RWPE2 (cell line): Measurements from ENCODE around the gene CADM2.

ENCODE experiments used
- ATAC-seq: fragments of 200-7000 bp; cut with Tn5 transposase; 3 replicates; pipeline ENCODE4 v1.9.1; 2021; ENCODE audit warnings: low read depth
- DNase-seq: peaks from one replicate; pipeline ENCODE4 v3.0.0-alpha.2; 2020; ENCODE audit warnings: low spot score
- H3K27ac ChIP-seq: fragments of 450-650 bp; 2 replicates; pipeline ENCODE4 v1.5.1; 2017; ENCODE audit warnings: mild to moderate bottlenecking; ENCODE audit not compliant: poor library complexity, severe bottlenecking
- H3K27me3 ChIP-seq: fragments of 250-450 bp; sonication (Bioruptor Pico); 2 replicates; pipeline ENCODE4 v1.5.1; 2021; ENCODE audit warnings: mild to moderate bottlenecking, moderate library complexity; ENCODE audit not compliant: insufficient read depth, poor library complexity, severe bottlenecking
- H3K36me3 ChIP-seq: fragments of 250-450 bp; sonication (Bioruptor Pico); 2 replicates; pipeline ENCODE4 v1.5.1; 2020; ENCODE audit warnings: low read depth, mild to moderate bottlenecking, moderate library complexity
- H3K4me1 ChIP-seq: fragments of 250-450 bp; sonication (Bioruptor Pico); 2 replicates; pipeline ENCODE4 v1.5.1; 2021; ENCODE audit warnings: mild to moderate bottlenecking, moderate library complexity; ENCODE audit not compliant: insufficient read depth, poor library complexity, severe bottlenecking
- H3K4me3 ChIP-seq: fragments of 250-450 bp; sonication (Bioruptor Pico); 2 replicates; pipeline ENCODE4 v1.5.1; 2021; ENCODE audit warnings: mild to moderate bottlenecking, moderate library complexity; ENCODE audit not compliant: severe bottlenecking
- H3K9me3 ChIP-seq: fragments of 250-450 bp; sonication (Bioruptor Pico); 2 replicates; pipeline ENCODE4 v1.5.1; 2021; ENCODE audit warnings: mild to moderate bottlenecking, moderate library complexity; ENCODE audit not compliant: severe bottlenecking
- TF ChIP-seq, protein P1 (sequence below): fragments of 450-650 bp; IDR thresholded peaks from one replicate; pipeline ENCODE4 v1.5.1; 2017; ENCODE audit warnings: mild to moderate bottlenecking, moderate library complexity; ENCODE audit not compliant: poor library complexity, severe bottlenecking

Gene CADM2

DNA sequence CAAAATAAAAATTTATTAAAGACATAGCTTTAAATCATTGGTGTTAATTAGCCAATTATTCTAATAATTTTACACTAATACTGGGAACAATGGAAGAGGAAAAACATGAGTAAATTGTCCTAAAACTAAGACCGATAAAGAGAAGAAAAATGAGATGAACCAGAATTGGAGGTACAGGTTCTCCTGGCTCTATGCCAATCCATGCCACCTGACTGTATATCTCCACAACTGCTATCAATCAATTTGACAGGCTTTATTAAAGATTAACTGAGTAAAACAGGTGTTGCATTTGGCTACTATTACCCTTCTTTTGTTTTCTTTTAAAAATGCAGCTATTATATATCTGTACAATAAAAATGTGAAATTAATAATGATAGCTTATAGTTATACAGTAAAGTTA is 850.0 kb downstream of the CADM2 start:
- H3K9me3 ChIP-seq = no peaks in the 10 kb centered on the region
- no peak for DNase-seq
- TF ChIP-seq, protein P1, sequence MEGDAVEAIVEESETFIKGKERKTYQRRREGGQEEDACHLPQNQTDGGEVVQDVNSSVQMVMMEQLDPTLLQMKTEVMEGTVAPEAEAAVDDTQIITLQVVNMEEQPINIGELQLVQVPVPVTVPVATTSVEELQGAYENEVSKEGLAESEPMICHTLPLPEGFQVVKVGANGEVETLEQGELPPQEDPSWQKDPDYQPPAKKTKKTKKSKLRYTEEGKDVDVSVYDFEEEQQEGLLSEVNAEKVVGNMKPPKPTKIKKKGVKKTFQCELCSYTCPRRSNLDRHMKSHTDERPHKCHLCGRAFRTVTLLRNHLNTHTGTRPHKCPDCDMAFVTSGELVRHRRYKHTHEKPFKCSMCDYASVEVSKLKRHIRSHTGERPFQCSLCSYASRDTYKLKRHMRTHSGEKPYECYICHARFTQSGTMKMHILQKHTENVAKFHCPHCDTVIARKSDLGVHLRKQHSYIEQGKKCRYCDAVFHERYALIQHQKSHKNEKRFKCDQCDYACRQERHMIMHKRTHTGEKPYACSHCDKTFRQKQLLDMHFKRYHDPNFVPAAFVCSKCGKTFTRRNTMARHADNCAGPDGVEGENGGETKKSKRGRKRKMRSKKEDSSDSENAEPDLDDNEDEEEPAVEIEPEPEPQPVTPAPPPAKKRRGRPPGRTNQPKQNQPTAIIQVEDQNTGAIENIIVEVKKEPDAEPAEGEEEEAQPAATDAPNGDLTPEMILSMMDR = no peak

DNA sequence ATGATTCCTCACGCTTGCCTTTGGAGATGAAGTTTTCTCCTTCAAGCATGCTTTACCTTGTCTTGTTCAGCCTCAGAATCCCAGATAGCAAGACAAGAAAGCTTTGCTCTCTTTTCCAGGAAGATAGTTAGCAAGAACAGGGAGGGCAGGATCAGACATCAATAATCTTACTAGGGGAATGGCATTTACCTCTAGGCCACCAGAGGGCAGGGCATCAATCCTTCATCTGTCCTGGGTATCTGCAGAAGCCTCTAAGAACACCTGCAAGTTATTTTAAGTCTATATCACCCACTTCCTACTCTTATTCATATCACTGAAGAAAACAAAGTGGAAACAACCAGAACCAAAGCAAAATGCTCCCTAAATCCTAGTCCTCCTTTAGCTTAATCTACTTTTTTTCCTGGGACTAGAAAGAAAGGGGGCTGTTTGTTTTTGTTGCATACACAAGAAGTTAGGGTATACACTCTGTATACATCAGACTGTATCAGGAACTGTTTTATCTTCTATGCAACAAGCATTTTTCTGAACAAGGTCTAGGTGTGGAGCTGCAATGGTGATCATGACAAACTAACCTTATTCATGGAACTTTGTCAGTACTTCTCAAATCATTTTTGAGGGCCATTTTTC is 862.5 kb downstream of the CADM2 start:
- Histone ChIP-seq H3K27ac (no peak overlapping the region), H3K9me3 (no peaks in the 10 kb centered on the region), H3K4me1 (no peaks in the 10 kb centered on the region), H3K4me3 (no peak overlapping the region), H3K27me3 (peaks cover 3% of the 10 kb centered on the region), H3K36me3 (no peaks in the 10 kb centered on the region)
- no peak for DNase-seq
- TF ChIP-seq, protein P1 = peak; percentile 73
- ATAC-seq = peak; percentile 78

More for the DNA sequence above, 850.0 kb downstream of the CADM2 start:
- no peaks in the 10 kb centered on the region for H3K4me1 ChIP-seq
- no peak for ATAC-seq
- H3K36me3 ChIP-seq = no peaks in the 10 kb centered on the region
- no peak overlapping the region for H3K4me3 ChIP-seq
- H3K27ac ChIP-seq = no peak overlapping the region
- no peaks in the 10 kb centered on the region for H3K27me3 ChIP-seq

DNA sequence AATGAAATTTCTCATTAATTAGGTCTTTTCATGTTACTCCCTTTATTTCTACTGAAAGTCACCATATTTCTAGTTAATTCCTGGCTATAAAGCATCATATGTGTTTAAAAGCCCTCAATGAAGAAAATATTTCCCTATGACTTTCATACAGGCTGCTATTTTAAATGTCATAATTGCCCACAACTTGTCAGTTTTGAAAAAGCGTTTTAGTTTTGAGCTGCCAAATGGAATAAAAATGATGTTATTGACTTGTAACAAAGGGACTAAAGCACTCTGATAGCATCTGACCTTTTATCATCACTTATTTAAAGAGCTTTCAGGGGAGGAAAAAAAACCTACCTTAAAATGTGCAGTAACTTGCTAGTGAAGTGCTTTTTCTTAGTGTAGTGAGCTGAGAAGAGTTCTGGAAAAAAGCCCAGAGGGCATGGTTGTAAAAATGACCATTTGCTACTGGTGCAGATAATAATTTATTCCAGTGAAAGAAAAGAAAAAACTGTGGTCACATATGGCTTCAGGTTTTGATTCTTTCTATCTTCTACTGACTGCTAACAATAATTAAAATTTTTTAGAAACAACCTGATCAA is 877.2 kb downstream of the CADM2 start:
- Histone ChIP-seq H3K27ac (no peak overlapping the region), H3K4me3 (no peak overlapping the region), H3K4me1 (no peaks in the 10 kb centered on the region), H3K27me3 (peaks cover 5% of the 10 kb centered on the region), H3K36me3 (no peaks in the 10 kb centered on the region), H3K9me3 (no peaks in the 10 kb centered on the region)
- DNase-seq (no peak), ATAC-seq (no peak)
- TF ChIP-seq, protein P1 = no peak

DNA sequence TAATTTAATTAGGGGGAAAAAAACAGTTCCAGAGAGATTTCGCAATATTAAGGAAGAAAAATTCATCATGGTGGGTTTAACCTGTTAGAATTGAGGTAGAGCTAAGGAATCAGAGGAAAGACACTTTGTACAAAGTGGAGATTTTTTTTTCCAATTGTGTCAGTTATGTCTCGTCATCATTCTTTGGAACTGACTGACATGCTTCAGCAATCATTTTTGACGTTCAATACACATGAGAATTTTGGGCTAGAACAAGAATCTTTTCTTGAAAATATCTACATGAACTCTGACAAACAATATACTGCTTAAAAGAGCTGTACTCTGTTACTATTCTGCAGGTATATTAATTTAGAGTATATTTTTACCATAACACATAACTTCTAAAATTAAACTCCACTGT is 878.6 kb downstream of the CADM2 start:
- Histone ChIP-seq H3K4me3 (no peak overlapping the region), H3K9me3 (no peaks in the 10 kb centered on the region), H3K4me1 (no peaks in the 10 kb centered on the region), H3K36me3 (no peaks in the 10 kb centered on the region), H3K27ac (no peak overlapping the region), H3K27me3 (peaks cover 5% of the 10 kb centered on the region)
- TF ChIP-seq, protein P1 = no peak
- ATAC-seq (no peak), DNase-seq (no peak)

DNA sequence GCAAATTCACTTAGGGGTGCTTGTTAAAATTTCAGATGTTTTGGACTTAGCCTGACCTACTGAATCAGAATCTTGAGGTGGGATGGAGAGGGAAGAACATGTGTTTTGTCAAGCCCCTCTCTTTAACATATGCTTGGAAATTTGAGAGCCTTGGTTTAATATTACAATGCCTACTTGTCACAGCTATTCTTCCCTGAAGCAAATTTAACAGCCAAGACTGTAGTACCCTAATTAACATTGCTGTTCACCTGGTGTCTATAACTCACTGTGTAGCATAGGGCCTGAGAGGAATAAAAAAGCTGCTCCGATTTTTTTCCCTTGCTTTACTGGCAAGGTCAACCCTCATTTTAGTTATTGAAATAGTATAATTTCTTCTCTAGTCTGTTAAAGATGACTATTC is 880.1 kb downstream of the CADM2 start:
- H3K36me3 ChIP-seq = no peaks in the 10 kb centered on the region
- no peak overlapping the region for H3K4me3 ChIP-seq
- DNase-seq (no peak), ATAC-seq (no peak)
- no peaks in the 10 kb centered on the region for H3K9me3 ChIP-seq
- no peaks in the 10 kb centered on the region for H3K4me1 ChIP-seq
- no peak overlapping the region for H3K27ac ChIP-seq
- TF ChIP-seq, protein P1 = no peak
- H3K27me3 ChIP-seq = peaks cover 5% of the 10 kb centered on the region
